ENCODE data around the gene SCAANT1. TPM values are rescaled to one million over a fixed set of nuclear protein-coding genes. Genes with fewer than 3 reads are reported as not detected.
A peak's percentile ranks its signal among the peaks of the same experiment; 100 is the strongest.

The SCAANT1 gene
- total RNA-seq, 4 donors from 2014 or later: not detected

- Histone ChIP-seq H3K36me3 (no peaks in the 10 kb centered on the region), H3K27ac (no peak overlapping the region), H3K9me3 (no peaks in the 10 kb centered on the region), H3K4me3 (no peak overlapping the region), H3K27me3 (no peaks in the 10 kb centered on the region), H3K4me1 (peaks cover 0 to 17% (median 11%) of the 10 kb centered on the region in 4 donors)
- DNase-seq: no peak
- TF ChIP-seq POLR2A (IDR thresholded peaks at IDR 0.05): no peak
- TF ChIP-seq, protein P1, sequence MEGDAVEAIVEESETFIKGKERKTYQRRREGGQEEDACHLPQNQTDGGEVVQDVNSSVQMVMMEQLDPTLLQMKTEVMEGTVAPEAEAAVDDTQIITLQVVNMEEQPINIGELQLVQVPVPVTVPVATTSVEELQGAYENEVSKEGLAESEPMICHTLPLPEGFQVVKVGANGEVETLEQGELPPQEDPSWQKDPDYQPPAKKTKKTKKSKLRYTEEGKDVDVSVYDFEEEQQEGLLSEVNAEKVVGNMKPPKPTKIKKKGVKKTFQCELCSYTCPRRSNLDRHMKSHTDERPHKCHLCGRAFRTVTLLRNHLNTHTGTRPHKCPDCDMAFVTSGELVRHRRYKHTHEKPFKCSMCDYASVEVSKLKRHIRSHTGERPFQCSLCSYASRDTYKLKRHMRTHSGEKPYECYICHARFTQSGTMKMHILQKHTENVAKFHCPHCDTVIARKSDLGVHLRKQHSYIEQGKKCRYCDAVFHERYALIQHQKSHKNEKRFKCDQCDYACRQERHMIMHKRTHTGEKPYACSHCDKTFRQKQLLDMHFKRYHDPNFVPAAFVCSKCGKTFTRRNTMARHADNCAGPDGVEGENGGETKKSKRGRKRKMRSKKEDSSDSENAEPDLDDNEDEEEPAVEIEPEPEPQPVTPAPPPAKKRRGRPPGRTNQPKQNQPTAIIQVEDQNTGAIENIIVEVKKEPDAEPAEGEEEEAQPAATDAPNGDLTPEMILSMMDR (IDR thresholded peaks at IDR 0.05): no peak
Observed at GRCh38 chr3:63932509-63933212, 20.5 kb upstream of the SCAANT1 start.

DNA sequence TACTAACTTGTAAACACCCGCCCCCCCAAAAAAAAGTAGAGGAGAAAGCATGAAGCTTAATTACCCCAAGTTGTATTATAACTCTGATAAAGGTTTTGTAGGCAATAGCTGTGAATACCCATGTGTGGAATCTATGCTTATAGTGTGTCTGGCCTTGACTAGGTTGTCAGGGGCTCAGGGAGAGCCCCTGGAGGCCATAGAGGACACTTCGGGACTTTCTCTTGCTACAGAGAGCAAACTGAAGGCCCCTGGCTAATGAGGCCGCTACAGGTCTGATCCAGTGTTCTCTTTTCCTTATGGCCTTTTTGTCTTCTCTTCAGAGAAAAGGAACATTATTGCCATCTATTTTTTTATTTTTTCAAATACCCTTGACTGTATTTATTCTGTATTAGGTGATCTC lies 19.1 kb upstream of the SCAANT1 start:
- Histone ChIP-seq H3K4me1 (peaks cover 0 to 15% (median 8%) of the 10 kb centered on the region in 4 donors), H3K4me3 (no peak overlapping the region), H3K36me3 (no peaks in the 10 kb centered on the region), H3K9me3 (no peaks in the 10 kb centered on the region), H3K27ac (no peak overlapping the region), H3K27me3 (no peaks in the 10 kb centered on the region)
- TF ChIP-seq POLR2A (IDR thresholded peaks at IDR 0.05): no peak
- TF ChIP-seq, protein P1 (IDR thresholded peaks at IDR 0.05): no peak
- no peak for DNase-seq

DNA sequence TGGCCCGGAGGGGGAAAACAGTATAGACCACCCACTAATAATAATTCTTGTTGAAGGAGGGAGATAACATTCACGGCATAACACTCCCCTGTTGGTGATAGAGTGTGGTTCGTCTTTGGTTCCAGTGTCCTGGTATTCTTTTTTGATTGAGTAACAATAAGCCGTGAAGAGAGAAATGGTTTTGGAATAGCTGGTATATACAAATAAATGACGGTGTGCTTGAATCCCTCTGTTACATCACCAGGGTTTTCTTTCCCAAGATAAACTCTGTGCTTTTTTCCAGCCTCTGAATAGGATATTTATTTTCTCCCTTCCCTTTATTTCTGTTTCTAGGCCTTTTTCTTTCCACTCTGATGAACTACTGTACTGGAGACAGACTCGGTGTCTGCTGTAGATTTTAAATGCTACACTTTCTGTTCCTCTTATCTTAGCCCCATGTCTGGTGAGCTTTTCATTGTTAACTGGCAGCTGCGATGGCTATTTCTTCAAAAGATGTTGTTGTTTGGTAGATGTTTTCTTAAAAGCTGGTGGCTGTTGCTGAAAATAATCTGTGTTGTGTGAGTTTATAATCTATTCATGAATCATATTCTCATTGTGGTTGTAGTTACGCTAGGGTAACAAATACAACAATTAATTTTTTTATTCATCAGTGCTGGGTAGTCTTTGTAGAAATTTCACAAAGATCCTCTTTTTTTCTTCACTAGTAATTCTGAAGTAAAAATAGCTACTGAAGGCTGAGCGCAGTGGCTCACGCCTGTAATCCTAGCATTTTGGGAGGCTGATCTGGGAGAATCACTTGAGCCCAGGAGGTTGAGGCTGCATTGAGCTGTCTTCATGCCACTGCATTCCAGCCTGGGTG lies 15.5 kb upstream of the SCAANT1 start:
- no peak for DNase-seq
- TF ChIP-seq POLR2A (IDR thresholded peaks at IDR 0.05): no peak
- TF ChIP-seq, protein P1 (IDR thresholded peaks at IDR 0.05): no peak
- H3K4me3 ChIP-seq: no peak overlapping the region
- H3K27ac ChIP-seq: peak overlapping the region in 2 of 4 donors; percentile 23 to 67
- H3K27me3 ChIP-seq: no peaks in the 10 kb centered on the region
- peaks cover 0 to 11% (median 0%) of the 10 kb centered on the region in 3 donors for H3K36me3 ChIP-seq
- no peaks in the 10 kb centered on the region for H3K9me3 ChIP-seq
- peaks cover 0 to 4% (median 2%) of the 10 kb centered on the region in 4 donors for H3K4me1 ChIP-seq

- TF ChIP-seq, protein P1 (IDR thresholded peaks at IDR 0.05): no peak
- no peak for TF ChIP-seq POLR2A (IDR thresholded peaks at IDR 0.05)
- peaks cover 0 to 4% (median 0%) of the 10 kb centered on the region in 4 donors for H3K4me1 ChIP-seq
- peaks cover 0 to 11% (median 0%) of the 10 kb centered on the region in 3 donors for H3K36me3 ChIP-seq
Observed at GRCh38 chr3:63926309-63926708, 14.1 kb upstream of the SCAANT1 start.

GRCh38 chr3:63922491-63923199 lies 10.5 kb upstream of the SCAANT1 start:
- H3K27ac ChIP-seq: no peak overlapping the region
- H3K36me3 ChIP-seq: peaks cover 0 to 27% (median 0%) of the 10 kb centered on the region in 3 donors
- no peaks in the 10 kb centered on the region for H3K4me1 ChIP-seq
- TF ChIP-seq, protein P1 (IDR thresholded peaks at IDR 0.05): no peak
- TF ChIP-seq POLR2A (IDR thresholded peaks at IDR 0.05): no peak
- no peak for DNase-seq
- no peak overlapping the region for H3K4me3 ChIP-seq
- no peaks in the 10 kb centered on the region for H3K9me3 ChIP-seq
- no peaks in the 10 kb centered on the region for H3K27me3 ChIP-seq

More at GRCh38 chr3:63926309-63926708, 14.1 kb upstream of the SCAANT1 start:
- Histone ChIP-seq H3K27me3 (no peaks in the 10 kb centered on the region), H3K4me3 (no peak overlapping the region), H3K9me3 (no peaks in the 10 kb centered on the region), H3K27ac (no peak overlapping the region)
- no peak for DNase-seq
